AG04449 (cell line): ENCODE data around the gene PCDHGA5.
"Not testable (repeated sequence)": the region's sequence is repeated elsewhere in the genome, so short reads cannot be mapped to it uniquely, and the experiment has no call there.

Experiments
- CTCF ChIA-PET: fragments of 350-600 bp; formaldehyde crosslinking; extraction: SDS; loops from one replicate; lab custom pipeline; 2021; ENCODE audit warnings: antibody characterized with exemption; lab: Yijun Ruan, JAX
- POLR2A ChIA-PET: fragments of 400-600, 350-600 bp; formaldehyde crosslinking; extraction: SDS; loops from one replicate; lab custom pipeline; 2020; ENCODE audit warnings: antibody characterized with exemption, inconsistent platforms; lab: Yijun Ruan, JAX
- DNase-seq: peaks from one replicate; pipeline ENCODE4 v3.0.0-alpha.2; 2010; ENCODE audit warnings: low read depth, low spot score
- H3K4me3 ChIP-seq: 2 replicates; pipeline ENCODE4 v1.5.1; 2011; ENCODE audit warnings: low read depth, mild to moderate bottlenecking, control low read depth, low read length
- CTCF ChIP-seq: IDR thresholded peaks from one replicate; pipeline ENCODE4 v1.5.1; 2011; ENCODE audit warnings: mild to moderate bottlenecking, moderate library complexity, low read length, control low read depth, inconsistent platforms; ENCODE audit not compliant: insufficient read depth; ENCODE audit errors: missing control alignments

PCDHGA5 gene

GRCh38 chr5:141384471-141385267 is 20.7 kb downstream of the PCDHGA5 start:
- no peak overlapping the region for H3K4me3 ChIP-seq
- TF ChIP-seq CTCF: no peak
- DNase-seq: no peak
- CTCF ChIA-PET: interaction anchor here (4.1 kb wide), 1 partner anchor 174 kb away, joined by 24 read pairs; no protein-coding TSS in a partner anchor
- POLR2A ChIA-PET: no interaction called here

GRCh38 chr5:141387557-141388311 is 23.8 kb downstream of the PCDHGA5 start, which contains the start of gene PCDHGB4:
Gene PCDHGB4, plus strand, starts transcription at chr5:141387698. Its CDS starts 187 bp downstream, at chr5:141387885.
- DNase-seq, POLR2A ChIA-PET: not testable (repeated sequence)
- H3K4me3 ChIP-seq: peak within 1 kb of the TSS; percentile 42
- TF ChIP-seq CTCF: peak; percentile 33
- CTCF ChIA-PET: interaction anchor here (1.0 to 8.4 kb wide), 8 partner anchors 9 to 181 kb away, joined by 3 to 77 read pairs (median 10); partner anchors contain the start of genes PCDHGA6, PCDHGB3 and PCDHGB5

GRCh38 chr5:141388661-141389060 is 24.7 kb downstream of the PCDHGA5 start:
- POLR2A ChIA-PET: no interaction called here
- DNase-seq: no peak
- no peak overlapping the region for H3K4me3 ChIP-seq
- CTCF ChIA-PET: interaction anchor here (1.6 to 8.4 kb wide), 5 partner anchors 9 to 175 kb away, joined by 5 to 77 read pairs (median 11); partner anchors contain the start of genes PCDHGA6, PCDHGB3 and PCDHGB5
- TF ChIP-seq CTCF: no peak

GRCh38 chr5:141389153-141390042 is 25.4 kb downstream of the PCDHGA5 start:
- DNase-seq: no peak
- CTCF ChIA-PET: interaction anchor here (0.9 to 8.4 kb wide), 10 partner anchors 8 to 177 kb away, joined by 3 to 77 read pairs (median 8); partner anchors contain the start of genes PCDHGA10, PCDHGA6 and PCDHGB5
- POLR2A ChIA-PET: no interaction called here
- no peak for TF ChIP-seq CTCF
- H3K4me3 ChIP-seq: no peak overlapping the region

- POLR2A ChIA-PET: no interaction called here
- no peak for DNase-seq
- H3K4me3 ChIP-seq: 0 out of 2 replicates have a peak within 1 kb of the TSS, but pooled peaks have one; percentile 1
- CTCF ChIA-PET: interaction anchor here (0.7 to 8.4 kb wide), 9 partner anchors 11 to 174 kb away, joined by 3 to 77 read pairs (median 5); partner anchors contain the start of genes PCDHGA10, PCDHGA6, PCDHGB1 and PCDHGB6
- no peak for TF ChIP-seq CTCF
These were observed 28.7 kb downstream of the PCDHGA5 start, which contains the start of gene PCDHGA8 for GRCh38 chr5:141392429-141393198. Gene PCDHGA8, plus strand, starts transcription at chr5:141392633. Its CDS starts 181 bp downstream, at chr5:141392814.
